ENCODE data around the gene ABCG8. TPM values are rescaled to one million over a fixed set of nuclear protein-coding genes. Genes with fewer than 3 reads are reported as not detected.

Gene ABCG8
- total and polyA plus RNA-seq, 2 experiments from 2014 or later = 4.7 to 6.5 TPM

GRCh38 chr2:43814711-43815110 is 24.1 kb upstream of the ABCG8 start:
- Histone ChIP-seq H3K4me2 (no peak overlapping the region), H2AFZ (no peak overlapping the region), H3K27ac (no peak overlapping the region), H3K9me2 (replicated peaks; ENCODE audit: insufficient read depth) (no peaks in the 10 kb centered on the region), H4K20me1 (ENCODE audit: insufficient read depth, poor library complexity, severe bottlenecking) (no peaks in the 10 kb centered on the region), H3K4me3 (no peak overlapping the region), H3K27me3 (no peaks in the 10 kb centered on the region), H3K79me2 (no peaks in the 10 kb centered on the region), H3K36me3 (replicated peaks; ENCODE audit: insufficient read depth, low read depth) (no peaks in the 10 kb centered on the region), H3K4me1 (ENCODE audit: insufficient read depth) (no peaks in the 10 kb centered on the region), H3K9me3 (ENCODE audit: low read depth) (no peaks in the 10 kb centered on the region)
- no peak for DNase-seq (ENCODE audit: low spot score)
- WGBS (ENCODE audit: low lambda C conversion rate, missing lambda C conversion rate) = 94% methylated on average over 3 of the region's 3 CpGs
- TF ChIP-seq CTCF (IDR thresholded peaks at IDR 0.05; ENCODE audit: poor library complexity) (no peak), EZH2phosphoT487 (IDR thresholded peaks at IDR 0.05; ENCODE audit: low read depth, severe bottlenecking, unreplicated experiment) (no peak)

DNA sequence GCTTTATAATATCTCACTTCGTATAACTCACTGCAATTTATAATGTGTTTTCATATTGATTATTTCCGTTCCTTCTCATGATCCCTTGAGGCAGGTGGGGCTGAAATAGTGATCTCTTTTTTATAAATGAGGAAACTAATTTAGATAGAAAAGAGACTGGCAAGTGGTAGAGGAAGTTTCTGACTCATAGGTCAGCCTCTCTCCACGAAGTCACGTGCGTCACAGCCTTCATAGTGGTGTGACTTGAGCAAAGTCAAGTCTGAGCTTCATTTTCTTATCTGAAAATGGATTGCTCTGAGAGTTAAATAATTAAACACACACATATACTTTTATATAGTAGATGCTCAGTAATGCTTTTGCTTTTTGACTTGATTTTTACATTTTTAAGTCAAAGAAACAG is 20.0 kb upstream of the ABCG8 start:
- Histone ChIP-seq H3K27me3 (no peaks in the 10 kb centered on the region), H3K4me2 (no peak overlapping the region), H3K4me1 (ENCODE audit: insufficient read depth) (no peaks in the 10 kb centered on the region), H3K4me3 (no peak overlapping the region), H3K79me2 (no peaks in the 10 kb centered on the region), H4K20me1 (ENCODE audit: insufficient read depth, poor library complexity, severe bottlenecking) (no peaks in the 10 kb centered on the region), H3K9me2 (replicated peaks; ENCODE audit: insufficient read depth) (no peaks in the 10 kb centered on the region), H3K36me3 (replicated peaks; ENCODE audit: insufficient read depth, low read depth) (no peaks in the 10 kb centered on the region), H2AFZ (no peak overlapping the region), H3K27ac (peak overlapping the region; percentile 74), H3K9me3 (ENCODE audit: low read depth) (no peaks in the 10 kb centered on the region)
- no peak for TF ChIP-seq CTCF (IDR thresholded peaks at IDR 0.05; ENCODE audit: poor library complexity)
- no peak for TF ChIP-seq EZH2 (IDR thresholded peaks at IDR 0.05; ENCODE audit: borderline replicate concordance)
- no peak for TF ChIP-seq EZH2phosphoT487 (IDR thresholded peaks at IDR 0.05; ENCODE audit: low read depth, severe bottlenecking, unreplicated experiment)
- DNase-seq (ENCODE audit: low spot score) = peak; percentile 75
- whole genome bisulfite sequencing (ENCODE audit: low lambda C conversion rate, missing lambda C conversion rate) = 75% methylated on average over 5 of the region's 5 CpGs

DNA sequence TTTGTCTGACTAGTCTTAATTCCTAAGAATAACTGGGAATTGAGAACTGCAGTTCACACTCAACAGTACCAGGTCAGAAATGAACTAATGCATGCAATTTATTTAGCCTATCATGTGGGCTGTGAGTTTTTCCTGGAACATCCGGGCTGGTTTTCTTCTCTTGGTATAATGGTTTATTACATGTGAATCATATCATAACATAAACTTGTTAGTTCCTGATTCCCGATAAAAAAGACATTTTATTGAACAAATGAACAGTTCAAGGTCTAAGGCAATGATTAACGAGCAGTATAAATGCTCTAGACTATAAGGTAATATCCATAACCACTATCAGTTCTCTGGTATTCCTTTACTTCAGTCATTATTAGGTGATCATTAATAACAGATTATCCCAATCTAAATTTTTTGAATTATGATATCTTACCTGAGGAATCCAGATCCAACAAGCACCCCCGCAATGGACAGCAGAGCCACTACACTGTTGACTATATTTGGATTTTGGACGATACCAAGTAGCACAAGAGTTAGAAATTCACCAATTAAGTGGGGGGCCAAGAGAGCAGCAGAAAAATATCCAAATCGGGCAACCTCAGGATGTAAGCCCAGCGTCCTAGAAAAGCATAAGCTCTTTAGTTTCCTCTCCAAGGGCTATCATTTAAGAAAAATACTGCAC is 19.1 kb upstream of the ABCG8 start:
- Histone ChIP-seq H3K27ac (peak overlapping the region; percentile 49), H3K9me2 (replicated peaks; ENCODE audit: insufficient read depth) (no peaks in the 10 kb centered on the region), H3K4me2 (no peak overlapping the region), H3K79me2 (no peaks in the 10 kb centered on the region), H3K4me1 (ENCODE audit: insufficient read depth) (no peaks in the 10 kb centered on the region), H3K9me3 (ENCODE audit: low read depth) (no peaks in the 10 kb centered on the region), H3K36me3 (replicated peaks; ENCODE audit: insufficient read depth, low read depth) (no peaks in the 10 kb centered on the region), H2AFZ (no peak overlapping the region), H4K20me1 (ENCODE audit: insufficient read depth, poor library complexity, severe bottlenecking) (no peaks in the 10 kb centered on the region), H3K27me3 (no peaks in the 10 kb centered on the region), H3K4me3 (no peak overlapping the region)
- TF ChIP-seq EZH2phosphoT487 (IDR thresholded peaks at IDR 0.05; ENCODE audit: low read depth, severe bottlenecking, unreplicated experiment) = no peak
- no peak for TF ChIP-seq EZH2 (IDR thresholded peaks at IDR 0.05; ENCODE audit: borderline replicate concordance)
- TF ChIP-seq CTCF (IDR thresholded peaks at IDR 0.05; ENCODE audit: poor library complexity) = no peak
- 90% methylated on average over 7 of the region's 7 CpGs for WGBS (ENCODE audit: low lambda C conversion rate, missing lambda C conversion rate)
- DNase-seq (ENCODE audit: low spot score) = no peak

Measured in hepatocyte (in vitro differentiated cells).